ENCODE measurements around the gene ELMOD3. TPM values are rescaled to one million over a fixed set of nuclear protein-coding genes. Genes with fewer than 3 reads are reported as not detected.

Gene ELMOD3
- total and polyA plus RNA-seq, 9 of the 15 experiments (the other 6 are each of a cell fraction or from before 2014, with no cell fraction given), result 2.7 to 18.7 (median 11.6) TPM

DNA sequence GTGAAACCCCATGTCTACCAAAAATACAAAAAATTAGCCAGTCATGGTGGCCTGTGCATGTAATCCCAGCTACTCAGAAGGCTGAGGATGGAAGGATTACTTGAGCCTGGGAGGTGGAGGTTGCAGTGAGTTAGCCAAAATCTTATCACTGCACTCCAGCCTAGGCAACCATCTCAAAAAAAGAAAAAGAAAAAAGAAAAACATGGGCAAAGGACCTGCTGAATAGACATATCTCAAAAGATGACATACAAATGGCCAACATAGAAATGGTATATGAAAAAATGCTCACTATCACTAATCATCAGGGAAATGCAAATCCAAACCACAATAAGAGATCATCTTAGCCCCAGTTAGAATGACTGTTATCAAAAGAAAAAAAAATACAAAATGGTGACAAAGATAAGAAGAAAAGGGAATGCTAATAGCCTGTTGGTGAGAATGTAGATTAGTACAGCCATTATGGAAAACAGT, 25.4 kb upstream of the ELMOD3 start:
- Histone ChIP-seq H3K4me3 (no peak overlapping the region), H3K9me1 (ENCODE audit: control insufficient read depth, insufficient read depth, low read length) (no peaks in the 10 kb centered on the region), H4K20me1 (replicated peaks; ENCODE audit: control insufficient read depth, insufficient read depth, low read length) (peaks cover 15% of the 10 kb centered on the region), H2AFZ (ENCODE audit: low read depth, low read length) (no peak overlapping the region), H3K4me2 (ENCODE audit: insufficient read depth, low read length) (no peak overlapping the region), H3K4me1 (replicated peaks in 1 of 2; ENCODE audit: control insufficient read depth in 2 of 2, insufficient read depth in 2 of 2, low read length in 2 of 2) (peaks cover 21 to 27% of the 10 kb centered on the region in 2 experiments; a peak in 4 of 5 replicates), H3K9me3 (replicated peaks; ENCODE audit: control insufficient read depth, insufficient read depth, low read depth, low read length) (no peaks in the 10 kb centered on the region), H3K9ac (ENCODE audit: insufficient read depth in 1 of 2, low read depth in 2 of 2, low read length in 2 of 2) (no peak overlapping the region), H3K27ac (ENCODE audit: extremely low read depth, low read depth, low read length) (peak overlapping the region; percentile 97; the same call in 1 of the 3 replicates), H3K79me2 (ENCODE audit: control insufficient read depth, insufficient read depth, low read length) (peaks cover 37% of the 10 kb centered on the region), H3K27me3 (ENCODE audit: control insufficient read depth in 2 of 2, insufficient read depth in 2 of 2, low read length in 2 of 2) (no peaks in the 10 kb centered on the region), H3K36me3 (ENCODE audit: control insufficient read depth, insufficient read depth, low read length) (peaks cover 24% of the 10 kb centered on the region)
- in situ Hi-C loops (cut with MboI), result no loop called here
- intact Hi-C loops (cut with micrococcal nuclease), result loop anchor here (1.0 to 5.0 kb wide), 4 partner anchors 25 to 288 kb away; partner anchors contain the start of genes ELMOD3, RETSAT, SH2D6 and USP39
- ATAC-seq, result peak; percentile 62
- no TSS peak for BruUV-seq (replicated peaks)
- peak in 2 of 4 experiments; percentile 28 to 83 for DNase-seq (ENCODE audit: extremely low read depth in 1 of 4, low spot score in 3 of 4)
- ChIA-PET POLR2A (interaction anchor here (0.8 to 2.6 kb wide), 4 partner anchors 10 to 25 kb away, joined by 4 to 13 read pairs (median 10); partner anchors contain the start of genes ELMOD3 and RETSAT), CTCF (ENCODE audit: low intra/inter-chr PET ratio) (no interaction called here)
- FAIRE-seq, result peak; percentile 86
- peak; percentile 28; the same call in 1 of the 2 replicates for TF ChIP-seq FOSL1 (tag; conservative IDR thresholded peaks at IDR 0.05)
- peak; percentile 26; the same call in 1 of the 2 replicates for TF ChIP-seq VEZF1 (CRISPR knock-in tag; IDR thresholded peaks at IDR 0.05)
- TF ChIP-seq, protein P1, sequence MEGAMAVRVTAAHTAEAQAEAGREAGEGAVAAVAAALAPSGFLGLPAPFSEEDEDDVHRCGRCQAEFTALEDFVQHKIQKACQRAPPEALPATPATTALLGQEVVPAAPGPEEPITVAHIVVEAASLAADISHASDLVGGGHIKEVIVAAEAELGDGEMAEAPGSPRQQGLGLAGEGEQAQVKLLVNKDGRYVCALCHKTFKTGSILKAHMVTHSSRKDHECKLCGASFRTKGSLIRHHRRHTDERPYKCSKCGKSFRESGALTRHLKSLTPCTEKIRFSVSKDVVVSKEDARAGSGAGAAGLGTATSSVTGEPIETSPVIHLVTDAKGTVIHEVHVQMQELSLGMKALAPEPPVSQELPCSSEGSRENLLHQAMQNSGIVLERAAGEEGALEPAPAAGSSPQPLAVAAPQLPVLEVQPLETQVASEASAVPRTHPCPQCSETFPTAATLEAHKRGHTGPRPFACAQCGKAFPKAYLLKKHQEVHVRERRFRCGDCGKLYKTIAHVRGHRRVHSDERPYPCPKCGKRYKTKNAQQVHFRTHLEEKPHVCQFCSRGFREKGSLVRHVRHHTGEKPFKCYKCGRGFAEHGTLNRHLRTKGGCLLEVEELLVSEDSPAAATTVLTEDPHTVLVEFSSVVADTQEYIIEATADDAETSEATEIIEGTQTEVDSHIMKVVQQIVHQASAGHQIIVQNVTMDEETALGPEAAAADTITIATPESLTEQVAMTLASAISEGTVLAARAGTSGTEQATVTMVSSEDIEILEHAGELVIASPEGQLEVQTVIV (CRISPR knock-in tag; IDR thresholded peaks at IDR 0.05; ENCODE audit: borderline replicate concordance), result no peak
- peak in 1 of 2 experiments; percentile 96; a peak in 2 of 4 replicates for TF ChIP-seq HDAC1 (IDR thresholded peaks at IDR 0.05)
- no peak for TF ChIP-seq MCM2 (IDR thresholded peaks at IDR 0.05; ENCODE audit: low read depth)
- no peak for TF ChIP-seq PPARD (CRISPR knock-in tag; IDR thresholded peaks at IDR 0.05)
- no peak for TF ChIP-seq KLF6 (CRISPR knock-in tag; IDR thresholded peaks at IDR 0.05; ENCODE audit: borderline replicate concordance)
- peak; percentile 96 for TF ChIP-seq ARID1B (IDR thresholded peaks at IDR 0.05)
- TF ChIP-seq CCNT2 (IDR thresholded peaks at IDR 0.05; ENCODE audit: borderline replicate concordance, extremely low read depth, insufficient read length, low read depth, low read length), result peak; percentile 44
- peak; percentile 58; the same call in 1 of the 2 replicates for TF ChIP-seq MAFK (IDR thresholded peaks at IDR 0.05; ENCODE audit: low read length)
- TF ChIP-seq CCAR2 (IDR thresholded peaks at IDR 0.05; ENCODE audit: low read depth, low read length), result no peak
- peak; percentile 84 for TF ChIP-seq NBN (IDR thresholded peaks at IDR 0.05; ENCODE audit: low read depth)
- peak; percentile 82; the same call in 1 of the 2 replicates for TF ChIP-seq SMARCC2 (IDR thresholded peaks at IDR 0.05; ENCODE audit: low read depth)
- TF ChIP-seq ZNF124 (CRISPR knock-in tag; IDR thresholded peaks at IDR 0.05), result no peak
- no peak for TF ChIP-seq NFYB (IDR thresholded peaks at IDR 0.05; ENCODE audit: extremely low read depth, insufficient read length)
- no peak for TF ChIP-seq ZBTB17 (CRISPR knock-in tag; IDR thresholded peaks at IDR 0.05)

Measured in K562 (cell line).